ENCODE data around the gene CFAP299.
A peak's percentile ranks its signal among the peaks of the same experiment; 100 is the strongest.
"Not testable (repeated sequence)": the region's sequence is repeated elsewhere in the genome, so short reads cannot be mapped to it uniquely, and the experiment has no call there.

The CFAP299 gene

DNA sequence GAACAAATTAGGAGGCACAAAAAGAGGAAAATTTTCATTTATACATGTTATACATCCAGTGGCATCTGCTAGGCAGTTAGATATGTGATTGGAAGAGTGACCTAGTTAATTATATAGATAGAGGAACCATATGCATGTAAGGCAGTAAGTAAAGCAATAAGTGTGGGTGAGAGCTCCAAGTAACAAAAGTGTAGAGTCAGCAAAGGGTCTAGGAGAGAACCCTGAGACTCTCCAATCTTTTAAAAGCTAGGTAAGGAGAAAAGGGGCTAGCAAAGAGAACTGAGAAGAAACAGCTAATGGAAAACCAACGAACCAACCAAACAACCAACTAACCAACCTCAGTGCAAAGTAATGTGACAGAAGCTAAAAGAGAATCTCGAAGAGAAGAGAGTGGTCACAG, 3.8 kb upstream of the CFAP299 start:
- DNase-seq (ENCODE audit: low read depth in 2 of 2): no peak

DNA sequence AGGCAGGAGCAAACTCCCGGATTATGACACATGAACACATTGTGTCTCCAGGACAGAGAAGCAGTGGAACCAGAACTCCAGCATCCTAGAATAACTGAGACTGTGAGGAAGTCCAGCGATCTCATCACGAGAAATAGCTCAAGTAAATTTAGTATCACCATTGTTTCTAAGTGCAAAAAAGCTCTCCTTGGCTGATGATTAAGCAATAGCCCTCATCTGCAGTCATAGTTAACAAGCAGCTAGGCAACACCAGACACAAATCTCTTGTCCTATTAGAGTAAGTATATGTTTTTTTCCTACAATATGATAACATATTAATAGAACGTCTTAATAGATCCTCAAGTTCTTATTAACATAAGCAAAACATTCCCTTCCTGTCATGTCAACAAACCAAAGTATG, 2.4 kb upstream of the CFAP299 start:
- DNase-seq (ENCODE audit: low read depth in 2 of 2): no peak

- DNase-seq (ENCODE audit: low read depth in 2 of 2): no peak
Observed at GRCh38 chr4:80334568-80334967, 962 bp upstream of the CFAP299 start.

GRCh38 chr4:80335226-80335553, 340 bp upstream of the CFAP299 start:
- no peak for DNase-seq (ENCODE audit: low read depth in 2 of 2)

DNA sequence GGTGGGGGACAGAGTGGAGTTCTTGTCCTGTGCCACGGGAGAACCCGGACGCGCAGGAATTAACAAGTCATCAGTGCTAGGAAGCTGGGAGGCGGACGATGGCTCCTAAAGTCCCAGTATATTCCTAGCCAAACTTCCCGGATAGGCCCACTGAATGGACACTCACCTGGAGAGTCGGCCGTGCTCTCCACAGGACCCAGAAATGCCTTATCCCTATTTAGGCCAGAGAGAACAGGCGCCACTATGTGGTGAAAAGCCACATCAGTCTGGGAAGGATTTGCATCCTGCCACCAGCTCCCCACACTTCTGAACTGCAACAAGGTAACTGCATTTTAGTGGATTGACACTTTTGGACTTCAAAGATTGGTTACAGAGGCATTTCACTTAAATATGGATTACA, 1.1 kb downstream of the CFAP299 start:
- DNase-seq (ENCODE audit: low read depth in 2 of 2): no peak

- no peak for DNase-seq (ENCODE audit: low read depth in 2 of 2)
Observed at GRCh38 chr4:80340036-80340435, 4.5 kb downstream of the CFAP299 start.

DNA sequence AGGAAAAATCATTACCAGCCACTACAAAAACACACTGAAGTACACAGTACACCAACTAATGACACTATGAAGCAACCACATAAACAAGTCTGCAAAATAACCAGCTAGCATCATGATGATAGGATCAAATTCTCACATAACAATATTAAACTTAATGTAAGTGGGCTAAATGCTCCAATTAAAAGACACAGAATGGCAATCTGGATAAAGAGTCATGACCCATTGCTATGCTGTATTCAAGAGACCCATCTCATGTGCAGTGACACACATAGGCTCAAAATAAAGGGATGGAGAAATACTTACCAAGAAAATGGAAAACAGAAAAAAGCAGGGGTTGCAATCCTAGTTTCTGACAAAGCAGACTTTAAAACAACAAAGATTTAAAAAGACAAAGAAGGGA, 7.2 kb downstream of the CFAP299 start:
- DNase-seq (ENCODE audit: low read depth in 2 of 2): not testable (repeated sequence)

- no peak for DNase-seq (ENCODE audit: low read depth in 2 of 2)
Observed at GRCh38 chr4:80343887-80344286, 8.4 kb downstream of the CFAP299 start.

GRCh38 chr4:80360084-80360483, 24.6 kb downstream of the CFAP299 start:
- no peak for DNase-seq (ENCODE audit: low read depth in 2 of 2)

GRCh38 chr4:80360900-80361299, 25.4 kb downstream of the CFAP299 start:
- DNase-seq (ENCODE audit: low read depth in 2 of 2): no peak

DNA sequence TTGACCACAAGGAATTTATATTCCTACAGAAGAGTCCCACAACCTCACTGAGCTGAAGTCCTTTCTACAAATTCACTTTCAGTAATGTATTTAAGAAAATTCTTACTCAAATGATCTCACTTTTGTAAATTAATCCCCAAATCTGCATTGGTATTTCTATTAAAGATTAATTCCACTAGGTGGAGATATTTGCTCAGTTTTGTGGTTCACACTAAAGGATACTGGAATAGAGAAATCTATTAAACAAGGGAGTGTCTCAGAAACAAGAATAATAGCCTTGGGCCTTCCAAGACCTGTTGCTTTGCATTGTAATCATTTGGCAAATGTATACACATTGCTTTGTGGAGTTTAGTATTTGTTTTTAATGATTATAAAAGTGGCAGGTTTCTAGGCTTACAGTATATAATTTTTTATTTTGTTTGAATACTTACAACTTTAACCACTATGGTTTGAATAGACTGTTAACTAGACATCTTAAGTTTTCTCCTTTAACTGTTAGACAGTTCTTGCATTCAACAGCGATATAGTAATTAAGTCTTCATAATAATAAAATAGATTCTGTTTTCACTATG, 25.9 kb downstream of the CFAP299 start:
- DNase-seq (ENCODE audit: low read depth in 2 of 2): no peak

GRCh38 chr4:80362578-80363181, 27.1 kb downstream of the CFAP299 start:
- DNase-seq (ENCODE audit: low read depth in 2 of 2): peak in 1 of 2 donors; percentile 19

- peak; percentile 21 to 29 for DNase-seq (ENCODE audit: low read depth in 2 of 2)
Observed at GRCh38 chr4:80365928-80366327, 30.4 kb downstream of the CFAP299 start.

DNA sequence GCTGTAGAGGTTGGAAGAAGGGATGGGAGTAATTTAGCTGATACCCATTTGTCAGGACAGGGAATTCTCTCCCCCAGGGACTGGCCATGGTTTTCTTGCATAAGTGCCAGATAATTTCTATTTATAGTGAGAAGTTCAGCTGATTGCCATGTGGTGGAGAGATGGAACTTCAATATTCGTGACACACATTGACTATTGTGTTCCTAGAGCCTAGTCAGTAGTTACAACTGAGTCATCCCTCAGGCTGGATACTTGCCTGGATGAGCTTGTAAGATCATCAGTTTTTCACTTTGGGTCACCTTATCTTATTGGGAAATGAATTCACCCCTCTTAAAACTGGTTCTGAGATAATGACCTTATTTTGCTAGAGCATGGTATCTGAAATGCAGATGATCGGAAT, 32.2 kb downstream of the CFAP299 start:
- no peak for DNase-seq (ENCODE audit: low read depth in 2 of 2)

GRCh38 chr4:80370635-80371034, 35.1 kb downstream of the CFAP299 start:
- no peak for DNase-seq (ENCODE audit: low read depth in 2 of 2)

DNA sequence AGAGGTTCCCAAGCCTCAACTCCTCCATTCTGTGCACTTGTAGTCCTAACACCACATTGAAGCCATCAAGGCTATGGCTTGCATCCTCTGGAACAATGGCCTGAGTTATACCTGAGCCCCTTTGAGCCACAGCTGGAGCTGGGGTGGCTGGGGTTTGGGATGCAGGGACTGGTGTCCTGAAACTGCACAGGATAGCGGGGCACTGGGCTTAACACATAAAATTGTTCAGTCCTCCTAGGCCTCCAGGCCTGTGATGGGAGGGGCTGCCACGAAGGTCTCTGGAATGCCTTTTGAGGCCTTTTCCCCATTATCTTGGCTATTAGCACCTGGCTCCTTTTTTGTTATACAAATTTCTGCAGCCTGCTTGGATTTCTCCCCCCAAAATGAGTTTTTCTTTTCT, 35.5 kb downstream of the CFAP299 start:
- DNase-seq (ENCODE audit: low read depth in 2 of 2): no peak

DNA sequence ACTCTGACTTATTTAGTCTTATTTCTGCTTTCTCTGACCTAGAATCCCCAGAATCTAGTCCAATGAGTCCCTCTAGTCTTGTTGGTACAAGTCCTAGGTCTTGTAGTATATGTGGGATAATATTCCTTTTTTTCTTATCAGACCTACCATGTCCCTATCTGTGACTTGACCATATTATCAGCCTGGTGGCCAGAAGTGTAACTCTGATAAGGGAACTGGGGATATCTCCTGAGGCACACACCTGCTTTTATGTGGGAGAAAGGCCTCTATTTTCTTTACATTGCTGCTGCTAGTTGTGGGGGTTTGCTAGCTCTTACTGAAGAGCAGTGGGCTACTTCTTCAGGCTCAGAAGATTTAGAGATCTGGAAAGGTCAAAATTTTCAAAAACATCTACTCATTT, 38.6 kb downstream of the CFAP299 start:
- no peak for DNase-seq (ENCODE audit: low read depth in 2 of 2)

DNA sequence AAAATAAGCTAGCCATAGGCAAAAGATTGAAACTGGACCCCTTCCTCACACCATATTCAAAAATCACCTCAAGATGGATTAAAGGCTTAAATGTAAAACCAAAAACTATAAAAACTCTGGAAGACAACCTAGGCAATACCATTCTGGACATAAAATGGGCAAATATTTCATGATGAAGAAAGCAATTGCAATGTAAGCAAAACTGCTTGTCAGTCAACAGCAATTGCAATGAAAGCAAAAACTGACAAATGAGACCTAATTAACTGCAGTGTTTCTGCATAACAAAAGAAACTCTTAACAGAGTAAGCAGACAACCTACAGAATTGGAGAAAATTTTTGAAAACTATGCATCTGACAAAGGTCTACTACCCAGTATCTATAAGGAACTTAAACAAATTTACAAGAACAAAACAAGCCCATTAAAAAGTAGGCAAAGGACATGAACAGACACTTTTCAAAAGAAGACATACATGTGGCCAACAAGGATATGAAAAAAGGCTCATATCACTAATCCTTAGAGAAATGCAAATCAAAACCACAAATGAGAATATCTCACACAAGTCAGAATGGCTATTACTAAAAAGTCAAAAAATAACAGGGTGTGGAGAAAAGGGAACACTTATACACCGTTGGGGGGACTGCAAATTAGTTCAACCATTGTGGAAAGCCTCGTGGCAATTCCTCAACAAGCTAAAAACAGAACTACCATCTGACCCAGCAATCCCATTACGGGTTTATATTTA, 46.7 kb downstream of the CFAP299 start:
- DNase-seq (ENCODE audit: low read depth in 2 of 2): no peak

DNA sequence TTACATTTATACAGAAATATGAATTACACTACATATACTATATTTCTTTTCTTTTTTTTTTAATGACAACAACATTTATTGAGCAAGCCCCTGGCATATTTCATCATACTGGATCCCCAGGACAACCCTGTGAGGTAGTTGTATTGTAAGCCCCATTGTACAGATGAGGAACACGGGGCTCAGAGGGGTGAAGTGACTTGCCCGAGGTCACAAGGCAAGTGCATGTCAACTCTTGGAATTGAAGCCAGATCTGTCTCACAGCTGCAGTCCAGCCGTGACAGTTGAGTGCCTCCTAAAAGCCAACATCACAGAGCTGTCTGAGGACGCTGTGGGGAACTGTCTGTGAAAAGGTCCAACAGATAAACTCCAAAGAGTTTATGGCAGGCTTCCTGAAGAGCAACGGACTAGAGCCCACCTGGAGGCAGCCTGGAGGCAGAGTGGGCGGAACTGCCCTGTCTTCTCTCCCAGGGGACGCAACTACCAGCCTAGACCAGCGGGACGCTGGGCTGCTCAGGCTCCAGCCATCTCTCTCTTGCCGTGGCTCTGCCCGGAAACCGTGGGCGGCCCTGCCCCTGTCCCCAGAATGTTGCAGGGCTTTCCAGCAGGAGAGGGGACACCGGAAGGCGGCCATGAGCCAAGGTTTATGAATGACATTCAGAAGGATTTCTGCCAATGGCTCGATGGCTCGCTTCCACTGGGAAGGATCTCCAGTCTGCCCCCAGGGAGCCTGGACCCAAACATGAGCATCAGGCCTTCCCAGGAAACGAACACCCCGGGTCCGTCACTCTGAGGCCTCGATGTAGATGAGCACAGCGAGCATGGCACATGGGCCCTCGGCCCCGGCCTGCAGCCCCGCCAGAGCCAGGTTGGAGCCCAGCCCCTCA, 50.1 kb downstream of the CFAP299 start:
- no peak for DNase-seq (ENCODE audit: low read depth in 2 of 2)

DNA sequence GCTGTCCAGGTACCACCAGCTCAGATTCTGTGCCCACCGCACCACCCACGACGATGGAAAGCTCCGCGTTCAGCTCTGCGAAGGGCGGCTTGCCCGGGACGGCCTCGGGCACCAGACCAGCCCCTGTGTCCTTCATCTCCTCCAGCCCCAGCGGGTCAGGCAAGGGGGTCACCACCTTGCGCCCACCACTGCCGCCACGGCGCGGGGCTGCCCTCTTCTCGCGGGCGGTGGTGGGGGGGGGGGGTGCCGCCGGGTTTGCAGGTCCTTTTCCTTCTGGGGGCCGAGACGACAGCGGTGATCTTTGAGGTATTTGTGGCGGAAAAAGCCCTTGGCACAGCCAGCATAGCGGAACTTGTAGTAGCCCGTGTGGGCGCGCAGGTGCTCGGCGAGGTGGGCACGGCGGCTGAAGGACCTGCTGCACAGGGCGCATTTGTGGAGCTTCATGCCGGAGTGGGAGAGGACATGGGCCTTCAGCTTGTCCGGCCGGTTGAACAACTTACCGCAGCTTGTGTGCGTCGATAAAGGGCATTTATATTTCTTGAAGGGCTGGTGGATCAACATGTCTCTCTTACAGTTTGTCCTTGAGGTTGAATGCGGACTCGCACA, 50.9 kb downstream of the CFAP299 start:
- no peak for DNase-seq (ENCODE audit: low read depth in 2 of 2)

GRCh38 chr4:80387390-80388283, 52.1 kb downstream of the CFAP299 start:
- DNase-seq (ENCODE audit: low read depth in 2 of 2): no peak

Measured in stimulated activated CD8-positive, alpha-beta memory T cell treated with anti-CD3 and anti-CD28 coated beads, Interleukin-7, amount 100 ng/mL, for 1 hour (primary cell).